HEK293T (cell line): ENCODE measurements around the gene CLIC4.

ENCODE experiments used
- ARNT ChIP-seq: fragments of 450-650 bp; IDR thresholded peaks from 2 replicates; pipeline ENCODE4 v1.6.1; 2017; ENCODE audit warnings: mild to moderate bottlenecking
- CTBP1 ChIP-seq: fragments of 450-650 bp; IDR thresholded peaks from 2 replicates; pipeline ENCODE4 v1.6.1; 2016; ENCODE audit warnings: borderline replicate concordance
- HDGF ChIP-seq: fragments of 450-650 bp; IDR thresholded peaks from 2 replicates; pipeline ENCODE4 v1.6.1; 2017; ENCODE audit warnings: antibody characterized with exemption, borderline replicate concordance

- TF ChIP-seq CTBP1 (no peak), ARNT (no peak), HDGF (no peak)
These were observed 7.7 kb upstream of the CLIC4 start for GRCh38 chr1:24737368-24738117.
